Activated CD4-positive, alpha-beta T cell treated with anti-CD3 and anti-CD28 coated beads, Interleukin-10, Interleukin-2, amounts not matched to agents 100 ng/mL and 50 ng/mL, durations not matched to agents 16 hours and 8 hours (primary cell): ENCODE results near the gene PHF20.
"Not testable (repeated sequence)": the region's sequence is repeated elsewhere in the genome, so short reads cannot be mapped to it uniquely, and the experiment has no call there.

ENCODE experiments used
- DNase-seq: peaks from one replicate; pipeline ENCODE4 v3.0.0-alpha.2; 2020

The PHF20 gene

GRCh38 chr20:35771689-35772562 is at the start of gene PHF20:
TSS of gene PHF20 (plus strand) at chr20:35772015. CDS start at chr20:35801523, 29,508 bp downstream.
- DNase-seq = peak; percentile 99

DNA sequence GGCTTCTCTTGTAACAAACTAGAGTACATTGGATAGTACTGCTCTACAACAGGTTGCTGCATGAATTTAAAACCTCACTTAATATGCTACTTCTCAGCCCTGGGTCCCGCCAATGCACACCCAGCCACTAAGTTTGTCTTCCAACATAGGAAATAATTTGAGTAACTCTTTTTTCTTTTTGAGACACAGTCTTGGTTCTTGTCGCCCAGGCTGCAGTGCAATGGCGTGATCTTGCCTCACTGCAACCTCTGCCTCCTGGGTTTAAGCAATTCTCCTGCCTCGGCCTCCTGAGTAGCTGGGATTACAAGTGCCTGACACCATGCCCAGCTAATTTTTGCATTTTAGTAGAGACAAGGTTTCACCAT is 48.6 kb upstream of the PHF20 start:
- not testable (repeated sequence) for DNase-seq

GRCh38 chr20:35723652-35724320 is 48.0 kb upstream of the PHF20 start:
- not testable (repeated sequence) for DNase-seq

DNA sequence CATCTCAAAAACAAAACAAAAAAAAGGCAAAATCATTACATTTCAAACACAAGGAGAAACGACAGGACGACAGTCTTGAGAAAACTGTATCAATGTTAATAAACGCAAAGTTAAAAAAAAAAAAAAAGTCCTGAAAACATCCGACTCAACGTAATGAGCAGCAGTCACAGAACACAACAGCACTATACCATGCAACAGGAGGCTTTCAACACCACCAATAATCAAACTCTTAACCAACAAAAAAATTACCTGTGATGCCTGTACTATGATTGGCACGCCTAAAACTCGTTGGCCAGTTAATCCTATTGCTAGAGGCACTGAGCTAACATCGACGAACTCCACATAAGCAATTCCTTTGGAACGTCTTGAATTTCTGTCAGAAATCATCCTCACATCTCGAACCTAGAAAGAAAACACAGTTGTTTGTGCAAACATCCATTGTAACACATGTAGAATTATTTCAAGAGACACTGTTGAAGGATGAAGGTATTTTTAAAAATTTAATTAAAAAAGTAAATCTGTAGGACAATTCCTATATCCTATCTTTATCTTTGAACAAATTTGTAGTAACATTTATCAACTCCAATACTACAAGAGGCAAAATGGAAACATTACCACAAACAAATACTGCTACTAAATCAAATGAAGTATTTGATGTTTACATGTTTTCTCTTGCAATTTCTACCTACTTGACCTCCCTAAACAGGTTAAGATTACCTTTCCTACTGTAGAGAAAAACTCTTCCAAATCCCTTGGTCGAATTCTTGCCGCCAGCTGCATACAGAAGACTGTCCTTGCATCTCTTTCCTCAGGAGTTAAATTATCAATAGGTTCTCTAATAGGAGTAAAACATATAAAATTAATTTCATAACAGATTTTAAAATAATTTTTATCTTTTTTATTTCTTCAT is 47.2 kb upstream of the PHF20 start:
- no peak for DNase-seq

GRCh38 chr20:35726842-35727711 is 44.7 kb upstream of the PHF20 start:
- no peak for DNase-seq

- no peak for DNase-seq
Measured at GRCh38 chr20:35729283-35729807, 42.5 kb upstream of the PHF20 start.

GRCh38 chr20:35729836-35730582 is 41.8 kb upstream of the PHF20 start:
- no peak for DNase-seq

DNA sequence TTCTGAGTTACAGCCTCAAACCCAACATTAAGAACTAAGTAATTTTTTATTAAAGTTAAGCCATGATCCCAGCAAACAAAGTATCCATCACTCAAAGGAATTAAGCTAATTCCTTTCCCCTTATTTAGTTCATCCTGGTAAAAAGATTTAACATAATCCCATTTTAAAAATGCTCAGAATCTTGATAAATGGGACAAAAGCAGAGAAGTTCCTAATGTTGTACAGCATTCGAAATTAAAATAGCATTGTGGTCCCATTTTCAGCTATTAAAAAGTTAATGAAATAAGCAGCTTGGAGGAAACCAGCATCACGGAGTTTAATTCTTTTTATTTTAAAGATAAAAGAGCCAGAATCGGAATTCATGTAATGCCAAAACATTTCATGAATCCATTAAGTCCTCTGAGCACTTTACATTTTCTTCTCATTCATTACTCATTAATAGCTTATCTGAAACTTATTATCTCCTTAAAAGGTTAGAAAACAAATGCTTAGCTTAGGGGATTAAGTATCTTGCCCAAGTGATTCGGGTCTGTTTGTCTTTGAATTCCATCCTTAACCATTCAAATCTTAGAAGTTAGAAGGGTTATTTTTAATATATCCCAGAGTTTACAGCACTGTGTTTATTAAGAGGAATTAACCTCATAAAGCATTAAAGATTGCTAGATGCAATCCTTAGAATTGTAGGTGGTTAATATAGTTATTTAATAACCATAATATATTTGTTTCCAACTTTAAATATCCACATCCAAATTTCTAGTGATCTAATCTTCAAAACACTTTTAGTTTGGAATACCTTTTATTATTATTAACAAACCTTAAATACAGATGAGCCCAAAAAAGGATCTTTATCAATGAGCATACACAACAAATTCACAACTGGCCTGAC is 41.0 kb upstream of the PHF20 start:
- DNase-seq = no peak

DNA sequence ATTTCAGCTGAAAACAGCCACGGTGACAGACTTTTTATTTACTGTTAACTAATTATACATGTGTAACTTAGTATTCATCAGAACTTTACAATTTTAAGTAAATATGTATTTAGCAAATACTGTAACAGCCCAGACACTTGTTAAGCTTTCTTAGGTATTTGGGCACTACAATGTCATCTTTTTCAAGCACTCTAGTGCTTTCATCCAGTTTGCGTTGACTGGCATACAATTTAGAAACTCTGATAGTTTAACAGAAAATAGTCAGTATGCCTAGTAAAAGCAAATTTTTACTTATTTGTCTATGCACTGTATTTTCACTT is 40.4 kb upstream of the PHF20 start:
- no peak for DNase-seq

- DNase-seq = no peak
Measured at GRCh38 chr20:35731862-35732643, 39.8 kb upstream of the PHF20 start.

GRCh38 chr20:35732644-35732982 is 39.2 kb upstream of the PHF20 start:
- DNase-seq = no peak

DNA sequence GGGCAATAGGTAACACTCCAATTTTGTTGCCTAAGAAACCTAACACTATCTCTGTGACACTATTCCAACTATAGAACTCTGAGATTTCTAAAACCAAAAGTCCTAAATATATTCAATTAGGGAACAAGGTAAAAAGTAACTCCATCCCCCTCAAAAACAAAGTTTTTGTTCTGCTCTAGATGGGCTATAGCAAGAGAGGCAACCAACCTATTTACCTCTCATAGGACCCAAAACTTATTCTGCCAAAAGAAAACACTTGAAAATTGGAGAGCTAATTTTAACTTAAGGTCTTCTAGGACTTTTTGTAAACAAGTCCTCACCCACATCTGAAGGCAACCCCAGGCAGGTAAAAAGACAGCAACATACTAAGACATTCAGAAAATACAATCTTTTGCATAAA is 37.4 kb upstream of the PHF20 start:
- no peak for DNase-seq

DNA sequence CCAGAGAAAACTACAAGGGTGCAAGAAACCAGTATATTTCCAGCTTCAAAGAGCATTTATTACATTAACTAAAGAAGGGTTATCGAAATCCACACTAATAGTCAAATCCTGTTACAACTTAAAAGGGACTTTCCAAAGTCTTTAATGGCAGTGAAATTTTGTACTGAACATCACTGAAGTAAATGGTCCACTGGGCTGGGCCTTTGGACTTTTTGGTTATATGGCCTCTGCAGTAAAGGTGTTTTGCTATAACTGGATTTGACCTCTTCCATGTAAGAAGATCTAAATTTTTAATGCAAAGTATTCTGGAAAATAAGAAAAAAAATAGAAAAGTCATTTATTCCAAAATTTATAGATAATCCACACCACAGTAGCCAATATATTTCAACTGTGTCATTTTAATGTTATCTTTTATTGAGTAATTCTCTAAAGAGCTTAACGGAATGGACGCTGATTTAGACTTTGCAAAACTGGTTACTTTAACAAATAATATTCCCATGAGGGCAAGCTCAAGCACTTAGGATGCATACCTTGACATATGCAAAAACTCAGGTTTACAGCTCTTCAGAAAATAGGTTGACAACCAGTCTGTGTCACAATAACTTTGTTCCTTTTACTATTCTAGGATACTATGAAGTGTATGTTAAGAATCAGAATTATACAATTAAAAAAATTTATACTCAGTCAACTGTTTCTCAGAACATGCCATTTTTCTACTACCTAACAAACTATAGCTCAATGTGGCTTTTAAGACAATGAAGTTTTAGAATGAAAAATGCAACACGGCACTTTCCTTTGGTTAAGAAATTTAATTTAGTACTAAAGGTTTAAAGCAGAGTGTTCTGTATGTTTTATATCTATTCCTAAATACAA is 36.8 kb upstream of the PHF20 start:
- no peak for DNase-seq

DNA sequence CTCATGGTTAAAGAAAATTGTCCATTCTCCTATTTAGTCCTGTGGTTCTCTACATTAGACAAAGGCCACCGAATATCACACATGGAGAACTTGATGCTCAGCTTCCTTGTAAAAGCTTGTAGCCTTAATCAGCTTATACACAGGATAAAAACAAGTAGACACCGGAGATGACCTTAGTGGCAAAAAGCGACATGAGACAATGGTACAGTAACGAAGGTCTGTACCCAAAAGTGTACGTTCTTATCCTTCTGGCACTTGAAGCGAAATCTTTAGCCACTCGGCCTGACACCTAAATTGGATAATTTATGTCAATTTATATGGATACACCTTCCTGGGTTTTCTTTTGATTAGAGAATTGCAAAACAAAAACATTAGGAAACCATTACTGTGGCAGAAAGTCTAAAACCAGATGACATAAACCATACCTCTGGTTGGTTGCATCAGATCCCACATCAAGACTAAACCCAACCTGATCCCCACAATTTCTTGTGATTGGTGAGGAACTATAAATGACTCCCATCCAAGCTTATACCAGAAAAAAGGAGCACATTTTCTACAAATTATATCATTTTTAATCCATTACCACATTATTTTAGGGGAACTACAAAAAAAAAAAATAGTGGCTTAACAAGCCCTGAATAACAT is 35.9 kb upstream of the PHF20 start:
- DNase-seq = no peak

DNA sequence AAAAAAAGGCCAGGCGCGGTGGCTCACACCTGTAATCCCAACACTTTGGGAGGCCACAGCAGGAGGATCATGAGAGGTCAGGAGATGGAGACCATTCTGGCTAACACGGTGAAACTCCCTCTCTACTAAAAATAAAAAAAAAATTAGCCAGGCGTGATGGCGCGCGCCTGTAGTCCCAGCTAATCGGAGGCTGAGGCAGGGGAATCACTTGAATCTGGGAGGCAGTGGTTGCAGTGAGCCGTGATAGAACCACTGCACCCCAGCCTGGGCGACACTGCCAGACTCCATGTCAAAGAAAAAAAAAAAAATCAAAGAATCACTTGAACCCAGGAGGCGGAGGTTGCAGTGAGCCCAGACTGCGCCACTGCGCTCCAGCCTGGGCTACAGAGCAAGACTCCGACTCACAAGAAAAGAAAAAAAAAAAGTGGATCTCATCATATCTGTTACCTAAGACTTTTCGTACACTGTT is 33.9 kb upstream of the PHF20 start:
- DNase-seq = no peak

GRCh38 chr20:35738410-35739179 is 33.2 kb upstream of the PHF20 start:
- DNase-seq = no peak
